Measurements from ENCODE around the gene TFAP2D. TPM values are rescaled to one million over a fixed set of nuclear protein-coding genes. Genes with fewer than 3 reads are reported as not detected.

Gene TFAP2D
- total RNA-seq, 1 donor from 2014 or later: not detected

DNA sequence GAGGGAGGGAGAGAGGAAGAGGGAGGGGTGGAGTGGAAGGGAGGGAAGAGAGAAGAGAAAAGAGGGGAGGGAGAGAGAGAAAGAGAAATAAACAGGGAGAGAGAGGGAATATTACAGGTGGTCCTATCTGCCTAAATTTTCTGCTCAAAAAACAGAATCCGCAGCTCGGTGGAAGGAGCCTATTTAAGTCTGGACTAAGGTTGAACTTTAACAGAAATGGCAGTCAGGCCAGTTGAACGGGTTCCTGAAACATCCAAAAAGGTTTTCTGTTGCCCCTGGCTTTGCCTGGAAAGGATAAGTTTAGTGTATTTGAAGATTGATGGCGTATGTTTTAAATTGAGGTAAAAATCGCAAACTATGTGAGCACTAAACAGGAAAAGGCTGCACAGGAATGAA lies 107.5 kb downstream of the TFAP2D start:
- Histone ChIP-seq H3K4me1 (peaks cover 42% of the 10 kb centered on the region), H3K36me3 (no peaks in the 10 kb centered on the region), H3K4me3 (peak overlapping the region; percentile 39), H3K9me3 (ENCODE audit: low read depth) (no peaks in the 10 kb centered on the region), H3F3A (ENCODE audit: low read depth) (peaks cover 49% of the 10 kb centered on the region), H3K79me2 (ENCODE audit: low read depth) (no peaks in the 10 kb centered on the region), H3K9ac (no peak overlapping the region), H3K27ac (no peak overlapping the region), H3K27me3 (peaks cover 100% of the 10 kb centered on the region), H4K20me1 (ENCODE audit: low read depth) (peaks cover 60% of the 10 kb centered on the region), H3K4me2 (peak overlapping the region; percentile 73), H2AFZ (replicated peaks) (no peak overlapping the region)
- peak overlapping the region; percentile 79 for H3K4me3 Mint-ChIP-seq
- peaks cover 1% of the 10 kb centered on the region for H3K36me3 Mint-ChIP-seq
- peaks cover 34% of the 10 kb centered on the region for H3K4me1 Mint-ChIP-seq
- H3K27me3 Mint-ChIP-seq (ENCODE audit: insufficient read depth, low read depth): peaks cover 83% of the 10 kb centered on the region
- no peaks in the 10 kb centered on the region for H3K9me3 Mint-ChIP-seq
- no peak for DNase-seq (ENCODE audit: low spot score)
- TF ChIP-seq EZH2phosphoT487 (IDR thresholded peaks at IDR 0.05): no peak
- TF ChIP-seq EZH2 (IDR thresholded peaks at IDR 0.05): no peak
- TF ChIP-seq, protein P1, sequence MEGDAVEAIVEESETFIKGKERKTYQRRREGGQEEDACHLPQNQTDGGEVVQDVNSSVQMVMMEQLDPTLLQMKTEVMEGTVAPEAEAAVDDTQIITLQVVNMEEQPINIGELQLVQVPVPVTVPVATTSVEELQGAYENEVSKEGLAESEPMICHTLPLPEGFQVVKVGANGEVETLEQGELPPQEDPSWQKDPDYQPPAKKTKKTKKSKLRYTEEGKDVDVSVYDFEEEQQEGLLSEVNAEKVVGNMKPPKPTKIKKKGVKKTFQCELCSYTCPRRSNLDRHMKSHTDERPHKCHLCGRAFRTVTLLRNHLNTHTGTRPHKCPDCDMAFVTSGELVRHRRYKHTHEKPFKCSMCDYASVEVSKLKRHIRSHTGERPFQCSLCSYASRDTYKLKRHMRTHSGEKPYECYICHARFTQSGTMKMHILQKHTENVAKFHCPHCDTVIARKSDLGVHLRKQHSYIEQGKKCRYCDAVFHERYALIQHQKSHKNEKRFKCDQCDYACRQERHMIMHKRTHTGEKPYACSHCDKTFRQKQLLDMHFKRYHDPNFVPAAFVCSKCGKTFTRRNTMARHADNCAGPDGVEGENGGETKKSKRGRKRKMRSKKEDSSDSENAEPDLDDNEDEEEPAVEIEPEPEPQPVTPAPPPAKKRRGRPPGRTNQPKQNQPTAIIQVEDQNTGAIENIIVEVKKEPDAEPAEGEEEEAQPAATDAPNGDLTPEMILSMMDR (IDR thresholded peaks at IDR 0.05): no peak
- no peak overlapping the region for H3K27ac Mint-ChIP-seq

DNA sequence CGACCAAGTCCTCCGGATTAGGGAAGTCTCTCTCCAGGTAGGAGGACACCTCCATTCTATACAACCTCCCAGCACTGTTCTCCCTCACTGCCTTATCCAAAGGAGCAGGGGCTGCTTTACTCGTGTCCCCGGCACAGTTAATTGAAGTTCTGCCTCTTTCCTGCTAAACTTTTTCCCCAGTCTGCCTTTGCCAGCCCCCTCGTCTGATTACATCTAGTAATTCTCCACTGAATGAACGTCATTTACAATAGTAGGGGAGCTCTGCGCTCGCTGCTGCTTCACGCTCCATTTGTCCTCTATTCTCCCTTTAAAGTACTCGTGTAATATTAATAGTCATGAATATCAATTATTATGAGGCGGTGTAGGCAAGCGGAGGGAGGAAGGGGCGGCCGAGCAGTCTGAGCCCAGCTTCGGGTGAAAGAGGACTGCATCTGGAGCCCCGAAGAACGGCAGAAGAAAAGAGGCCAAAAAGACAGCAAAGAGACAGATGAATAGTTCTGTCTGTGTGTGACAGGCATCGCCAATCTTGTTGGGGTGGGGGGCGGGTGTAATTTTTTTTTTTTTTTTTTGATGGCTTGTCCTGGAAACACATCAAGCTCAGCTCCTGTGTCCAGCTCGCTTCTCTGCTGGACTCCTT lies 108.2 kb downstream of the TFAP2D start:
- Histone ChIP-seq H3K9me3 (ENCODE audit: low read depth) (no peaks in the 10 kb centered on the region), H3K27me3 (peaks cover 100% of the 10 kb centered on the region), H3F3A (ENCODE audit: low read depth) (peaks cover 56% of the 10 kb centered on the region), H3K27ac (no peak overlapping the region), H3K4me2 (peak overlapping the region; percentile 73), H4K20me1 (ENCODE audit: low read depth) (peaks cover 67% of the 10 kb centered on the region), H2AFZ (replicated peaks) (no peak overlapping the region), H3K79me2 (ENCODE audit: low read depth) (no peaks in the 10 kb centered on the region), H3K9ac (no peak overlapping the region), H3K4me3 (peak overlapping the region; percentile 27), H3K36me3 (no peaks in the 10 kb centered on the region), H3K4me1 (peaks cover 48% of the 10 kb centered on the region)
- Mint-ChIP-seq H3K4me3 (peak overlapping the region; percentile 82), H3K27me3 (ENCODE audit: insufficient read depth, low read depth) (peaks cover 88% of the 10 kb centered on the region), H3K27ac (no peak overlapping the region), H3K4me1 (peaks cover 33% of the 10 kb centered on the region), H3K36me3 (peaks cover 1% of the 10 kb centered on the region), H3K9me3 (no peaks in the 10 kb centered on the region)
- TF ChIP-seq EZH2phosphoT487 (IDR thresholded peaks at IDR 0.05) (no peak), EZH2 (IDR thresholded peaks at IDR 0.05) (no peak)
- TF ChIP-seq, protein P1 (IDR thresholded peaks at IDR 0.05): no peak
- peak; percentile 50 for DNase-seq (ENCODE audit: low spot score)

DNA sequence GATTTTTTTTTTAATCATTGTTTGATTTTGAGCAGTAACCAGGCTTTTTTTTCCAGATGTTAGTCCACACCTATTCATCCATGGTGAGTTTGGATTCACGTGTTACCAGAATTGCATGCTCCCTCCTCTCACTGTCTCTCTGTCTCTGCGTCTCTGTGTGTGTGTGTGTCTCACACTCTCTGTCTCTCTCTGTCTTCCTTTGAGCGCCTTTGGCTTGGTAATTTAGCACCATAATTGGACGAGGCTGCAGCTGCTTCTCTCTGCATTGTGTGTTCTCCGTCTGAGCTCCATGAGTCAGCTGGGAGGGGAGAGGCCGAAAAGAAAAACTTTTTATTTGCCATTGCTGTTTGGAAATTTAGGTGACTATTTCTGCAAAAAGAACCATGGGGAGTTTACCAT lies 108.8 kb downstream of the TFAP2D start:
- Histone ChIP-seq H3K4me1 (peaks cover 50% of the 10 kb centered on the region), H3K4me3 (peak overlapping the region; percentile 7), H3K27ac (no peak overlapping the region), H3K27me3 (peaks cover 100% of the 10 kb centered on the region), H4K20me1 (ENCODE audit: low read depth) (peaks cover 72% of the 10 kb centered on the region), H3K9ac (no peak overlapping the region), H3K9me3 (ENCODE audit: low read depth) (no peaks in the 10 kb centered on the region), H3K36me3 (no peaks in the 10 kb centered on the region), H3F3A (ENCODE audit: low read depth) (peaks cover 53% of the 10 kb centered on the region), H3K4me2 (peak overlapping the region; percentile 73), H2AFZ (replicated peaks) (no peak overlapping the region), H3K79me2 (ENCODE audit: low read depth) (no peaks in the 10 kb centered on the region)
- no peak for DNase-seq (ENCODE audit: low spot score)
- Mint-ChIP-seq H3K4me3 (peak overlapping the region; percentile 82), H3K27ac (no peak overlapping the region), H3K36me3 (peaks cover 1% of the 10 kb centered on the region), H3K4me1 (peaks cover 37% of the 10 kb centered on the region), H3K9me3 (no peaks in the 10 kb centered on the region), H3K27me3 (ENCODE audit: insufficient read depth, low read depth) (peaks cover 91% of the 10 kb centered on the region)
- TF ChIP-seq EZH2 (IDR thresholded peaks at IDR 0.05): no peak
- TF ChIP-seq, protein P1 (IDR thresholded peaks at IDR 0.05): no peak
- no peak for TF ChIP-seq EZH2phosphoT487 (IDR thresholded peaks at IDR 0.05)

Other genes with a start within 250 kb of the TFAP2D start
- 0.15 TPM in 1 of 2 replicates, not detected in the other for gene TFAP2B, start 105.3 kb downstream of the TFAP2D start, total RNA-seq (ENCODE audit: low replicate concordance)

Measured in neural progenitor cell (in vitro differentiated cells).